MG63 (cell line): ENCODE results near the gene AKT1. TPM values are rescaled to one million over a fixed set of nuclear protein-coding genes. Genes with fewer than 3 reads are reported as not detected.

Source experiments
- DNase-seq: peaks from one replicate; pipeline ENCODE4 v3.0.0-alpha.2; 2020
- H3K27me3 ChIP-seq: fragments of 250-450 bp; sonication (Bioruptor Pico); 2 replicates; pipeline ENCODE4 v1.5.1; 2020; ENCODE audit warnings: mild to moderate bottlenecking, moderate library complexity
- H3K36me3 ChIP-seq: fragments of 250-450 bp; sonication (Bioruptor Pico); 2 replicates; pipeline ENCODE4 v1.5.1; 2020; ENCODE audit warnings: mild to moderate bottlenecking, moderate library complexity
- H3K4me3 ChIP-seq: fragments of 250-450 bp; sonication (Bioruptor Pico); 2 replicates; pipeline ENCODE4 v1.5.1; 2020; ENCODE audit warnings: mild to moderate bottlenecking, moderate library complexity
- H3K9me3 ChIP-seq: fragments of 250-450 bp; sonication (Bioruptor Pico); 2 replicates; pipeline ENCODE4 v1.5.1; 2020; ENCODE audit warnings: mild to moderate bottlenecking, moderate library complexity
- total RNA-seq: library from RNA; depleted of rRNA; stranded (reverse); fragments of >200 nt; shearing (Covaris generic); gene quantifications from 2 replicates; pipeline ENCODE4 v1.2.3, GENCODE V29; 2014; ENCODE audit warnings: low replicate concordance

The AKT1 gene
- total RNA-seq, 1 experiment from 2014 or later = 140 TPM

DNA sequence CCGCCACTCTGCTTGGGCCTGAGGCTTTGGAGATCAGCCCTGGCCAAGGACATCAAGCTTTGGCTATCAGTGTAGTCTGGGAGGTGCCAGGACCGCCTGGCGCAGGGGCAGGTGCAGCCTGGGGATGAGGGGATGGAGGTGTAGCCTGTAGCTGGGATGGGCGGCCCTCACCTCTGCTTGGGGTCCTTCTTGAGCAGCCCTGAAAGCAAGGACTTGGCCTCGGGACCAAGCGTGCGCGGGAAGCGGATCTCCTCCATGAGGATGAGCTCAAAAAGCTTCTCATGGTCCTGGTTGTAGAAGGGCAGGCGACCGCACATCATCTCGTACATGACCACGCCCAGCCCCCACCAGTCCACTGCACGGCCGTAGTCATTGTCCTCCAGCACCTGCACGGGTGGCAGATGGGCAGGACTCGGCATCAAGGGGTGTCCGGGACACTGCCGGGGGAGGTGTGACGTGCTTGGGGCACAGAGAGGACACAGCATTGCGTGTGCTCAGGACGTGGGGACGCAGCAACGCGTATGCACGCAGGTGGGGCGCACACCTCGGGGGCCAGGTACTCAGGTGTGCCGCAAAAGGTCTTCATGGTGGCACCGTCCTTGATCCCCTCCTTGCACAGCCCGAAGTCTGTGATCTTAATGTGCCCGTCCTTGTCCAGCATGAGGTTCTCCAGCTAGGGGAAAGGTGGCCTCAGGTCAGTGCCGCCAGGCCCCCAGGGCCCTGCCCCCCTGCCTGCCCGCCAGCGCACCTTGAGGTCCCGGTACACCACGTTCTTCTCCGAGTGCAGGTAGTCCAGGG is 22.6 kb downstream of the AKT1 start:
- Histone ChIP-seq H3K36me3 (peaks cover 21% of the 10 kb centered on the region), H3K4me3 (no peak overlapping the region), H3K9me3 (no peaks in the 10 kb centered on the region; the same call in 1 of the 2 replicates), H3K27me3 (no peaks in the 10 kb centered on the region)
- no peak for DNase-seq

DNA sequence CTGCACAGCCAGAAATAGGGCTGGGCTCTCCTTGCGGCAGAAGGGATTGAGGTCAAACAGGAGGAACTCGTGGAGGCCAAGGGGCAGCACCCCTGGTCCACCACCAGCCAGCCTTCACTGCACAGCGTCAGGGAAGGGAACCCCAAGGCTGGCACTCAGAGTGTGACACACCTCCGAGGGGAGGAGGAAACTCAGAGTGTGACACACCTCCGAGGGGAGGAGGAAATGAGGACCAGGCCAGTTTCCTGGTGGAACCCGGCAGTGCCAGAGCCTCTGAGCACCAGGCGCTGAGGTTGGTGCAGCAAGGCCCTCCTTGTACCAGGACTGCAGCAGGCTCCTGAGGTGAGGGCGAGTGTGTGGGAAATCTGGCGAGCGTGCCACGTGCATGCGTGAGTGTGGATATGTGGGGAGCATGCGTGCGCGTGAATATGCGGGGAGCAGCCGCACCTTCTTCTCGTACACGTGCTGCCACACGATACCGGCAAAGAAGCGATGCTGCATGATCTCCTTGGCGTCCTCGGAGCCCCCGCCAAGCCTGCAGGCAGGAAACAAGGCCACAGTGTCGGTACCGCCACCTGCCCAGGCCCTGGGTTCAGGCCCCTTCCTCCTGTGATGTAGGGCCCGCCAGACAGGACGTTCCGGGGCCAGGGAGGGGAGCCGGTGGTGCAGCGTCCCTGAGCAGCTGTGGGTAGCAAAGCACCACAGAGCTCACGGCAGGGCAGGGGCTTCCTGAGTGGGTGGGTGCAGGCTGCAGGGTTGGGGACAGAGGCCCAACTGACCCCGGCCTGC is 23.4 kb downstream of the AKT1 start:
- no peak overlapping the region for H3K4me3 ChIP-seq
- H3K27me3 ChIP-seq = no peaks in the 10 kb centered on the region
- no peaks in the 10 kb centered on the region; the same call in 1 of the 2 replicates for H3K9me3 ChIP-seq
- no peak for DNase-seq
- H3K36me3 ChIP-seq = peaks cover 21% of the 10 kb centered on the region

DNA sequence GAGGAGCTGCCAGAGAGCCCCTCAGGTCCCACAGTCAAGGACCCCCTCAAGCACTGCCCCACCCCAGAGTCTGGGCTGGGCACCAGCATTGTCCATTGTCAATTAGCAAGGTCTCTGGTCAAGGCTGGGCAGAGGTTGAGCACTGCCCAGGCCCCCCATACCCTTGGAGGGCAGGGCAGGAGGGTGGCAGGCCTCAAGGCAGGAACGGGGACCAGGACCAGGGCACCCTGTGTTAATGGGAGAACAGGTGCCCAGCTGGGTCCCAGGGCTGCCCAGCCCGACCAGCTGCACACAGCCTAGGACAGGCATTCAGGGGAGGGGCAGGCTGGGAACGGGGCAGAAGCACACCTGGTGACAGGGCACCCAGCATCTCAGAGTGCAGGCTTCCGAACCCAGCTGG is 24.2 kb downstream of the AKT1 start:
- Histone ChIP-seq H3K9me3 (no peaks in the 10 kb centered on the region; the same call in 1 of the 2 replicates), H3K36me3 (peaks cover 21% of the 10 kb centered on the region), H3K27me3 (no peaks in the 10 kb centered on the region), H3K4me3 (no peak overlapping the region)
- DNase-seq = no peak

- no peak for DNase-seq
Observed at GRCh38 chr14:104770851-104771272, 24.7 kb downstream of the AKT1 start.

GRCh38 chr14:104770072-104770579 is 25.4 kb downstream of the AKT1 start:
- H3K27me3 ChIP-seq = no peaks in the 10 kb centered on the region
- no peaks in the 10 kb centered on the region; the same call in none of the 2 replicates for H3K9me3 ChIP-seq
- no peak overlapping the region for H3K4me3 ChIP-seq
- peaks cover 21% of the 10 kb centered on the region for H3K36me3 ChIP-seq
- no peak for DNase-seq

More at GRCh38 chr14:104770851-104771272, 24.7 kb downstream of the AKT1 start:
- no peaks in the 10 kb centered on the region for H3K27me3 ChIP-seq
- H3K36me3 ChIP-seq = peaks cover 21% of the 10 kb centered on the region
- H3K9me3 ChIP-seq = no peaks in the 10 kb centered on the region; the same call in 1 of the 2 replicates
- H3K4me3 ChIP-seq = no peak overlapping the region

DNA sequence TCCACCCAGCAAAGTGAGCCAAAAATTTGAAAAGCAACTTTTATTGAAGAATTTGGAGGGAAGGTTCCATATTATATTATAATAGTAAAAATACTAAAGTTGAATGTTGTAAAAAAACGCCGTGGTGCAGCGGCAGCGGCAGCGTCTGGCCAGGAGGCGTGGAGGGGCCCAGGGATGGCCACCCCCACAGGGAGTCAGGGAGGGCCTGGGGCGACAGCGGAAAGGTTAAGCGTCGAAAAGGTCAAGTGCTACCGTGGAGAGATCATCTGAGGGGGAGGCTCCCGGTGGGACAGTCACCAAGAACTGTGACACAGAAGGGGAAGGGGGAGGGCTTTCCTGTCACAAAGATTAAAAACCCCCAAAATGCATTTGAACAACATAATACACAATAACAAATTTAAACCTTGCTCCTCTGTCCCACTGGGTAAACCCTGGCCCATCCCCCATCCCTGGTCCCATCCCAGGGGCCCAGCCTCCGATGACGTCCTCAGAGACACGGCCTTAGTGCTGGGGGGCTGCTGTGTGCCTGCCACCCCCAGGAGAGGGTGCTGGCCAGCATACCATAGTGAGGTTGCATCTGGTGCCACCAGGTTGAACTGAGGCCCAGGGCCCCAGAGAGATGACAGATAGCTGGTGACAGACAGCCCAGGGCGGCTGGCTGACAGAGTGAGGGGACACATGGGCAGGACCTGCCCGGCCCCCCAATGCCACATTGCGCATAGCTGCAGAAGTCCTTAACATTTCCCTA is 26.1 kb downstream of the AKT1 start:
- Histone ChIP-seq H3K27me3 (no peaks in the 10 kb centered on the region), H3K36me3 (peaks cover 21% of the 10 kb centered on the region)
- no peak for DNase-seq

GRCh38 chr14:104768437-104769323 is 26.9 kb downstream of the AKT1 start:
- DNase-seq = peak; percentile 67
- Histone ChIP-seq H3K4me3 (no peak overlapping the region), H3K36me3 (peaks cover 21% of the 10 kb centered on the region), H3K9me3 (no peaks in the 10 kb centered on the region; the same call in none of the 2 replicates), H3K27me3 (no peaks in the 10 kb centered on the region)

More for the DNA sequence above, 26.1 kb downstream of the AKT1 start:
- Histone ChIP-seq H3K4me3 (no peak overlapping the region), H3K9me3 (no peaks in the 10 kb centered on the region; the same call in none of the 2 replicates)

- Histone ChIP-seq H3K27me3 (no peaks in the 10 kb centered on the region), H3K36me3 (peaks cover 17% of the 10 kb centered on the region), H3K9me3 (no peaks in the 10 kb centered on the region; the same call in none of the 2 replicates), H3K4me3 (no peak overlapping the region)
- DNase-seq = no peak
Observed at GRCh38 chr14:104767634-104767918, 28.0 kb downstream of the AKT1 start.

DNA sequence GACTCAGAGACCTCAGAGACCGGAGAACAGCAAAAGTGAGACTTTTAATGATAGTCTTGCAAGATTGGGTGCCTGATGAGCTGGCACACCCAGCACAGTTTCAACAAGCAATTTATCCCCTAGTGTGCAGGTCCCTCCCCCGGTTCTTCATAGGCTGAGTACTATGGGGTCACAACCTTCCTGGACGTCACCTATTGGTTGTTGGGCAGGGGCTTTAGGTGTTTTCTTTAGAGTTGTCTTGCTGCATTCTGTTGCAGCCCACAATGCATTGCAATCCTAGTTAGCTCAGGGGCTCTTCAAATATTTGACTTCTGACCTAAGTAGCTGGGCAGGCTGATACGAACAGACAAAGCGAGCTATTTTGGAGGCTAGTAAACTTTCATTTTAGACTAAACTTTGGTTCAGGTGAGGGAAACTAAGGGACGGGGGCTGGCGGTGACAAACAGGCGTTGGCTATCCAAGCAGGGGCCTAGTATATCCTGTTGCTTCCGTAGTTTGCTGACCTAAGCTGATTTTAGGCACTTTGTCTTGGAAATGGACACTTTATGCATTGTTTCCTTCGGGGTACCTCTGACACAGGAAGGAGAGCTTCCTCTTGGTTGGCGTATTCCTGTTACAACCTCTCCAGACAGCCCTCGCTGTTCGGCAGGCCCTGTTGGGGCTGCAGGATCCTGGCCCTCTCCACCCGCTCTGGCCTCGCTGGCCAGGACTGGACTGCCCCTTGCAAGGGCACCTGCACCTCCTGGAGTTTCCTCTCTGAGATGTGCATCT is 28.5 kb downstream of the AKT1 start:
- DNase-seq = no peak
- H3K27me3 ChIP-seq = no peaks in the 10 kb centered on the region
- peaks cover 13% of the 10 kb centered on the region for H3K36me3 ChIP-seq
- H3K9me3 ChIP-seq = no peaks in the 10 kb centered on the region; the same call in none of the 2 replicates
- H3K4me3 ChIP-seq = no peak overlapping the region

DNA sequence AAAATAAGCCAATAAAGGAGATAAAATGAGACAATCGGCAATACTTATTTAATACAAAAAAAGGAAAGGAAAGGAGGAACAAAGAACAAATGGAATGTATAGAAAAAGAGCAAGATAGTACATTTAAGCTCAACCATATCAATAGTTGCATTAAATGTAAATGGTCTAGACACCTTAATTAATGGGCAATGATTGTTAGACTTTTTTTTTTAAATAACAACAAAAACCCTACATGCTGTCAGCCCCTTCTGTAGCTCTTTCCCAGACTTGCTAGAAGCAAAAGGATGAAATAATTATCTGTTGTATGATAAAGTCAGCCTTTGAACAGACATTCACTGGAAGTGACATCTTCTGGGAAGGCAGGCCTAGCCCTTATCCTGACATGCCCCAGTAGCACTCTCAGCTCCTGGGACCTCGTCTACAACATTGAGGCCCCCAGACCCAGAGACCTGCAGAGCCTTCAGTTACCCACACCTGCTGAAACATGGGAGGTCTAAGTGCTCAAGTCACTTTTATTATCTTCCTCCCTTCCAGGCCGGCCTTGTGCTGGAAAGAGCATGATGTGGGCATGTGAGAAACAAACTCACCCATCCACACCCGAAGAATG is 29.2 kb downstream of the AKT1 start:
- H3K4me3 ChIP-seq = no peak overlapping the region
- peaks cover 12% of the 10 kb centered on the region for H3K36me3 ChIP-seq
- H3K9me3 ChIP-seq = no peaks in the 10 kb centered on the region; the same call in none of the 2 replicates
- no peaks in the 10 kb centered on the region for H3K27me3 ChIP-seq
- DNase-seq = no peak

GRCh38 chr14:104765517-104765916 is 30.0 kb downstream of the AKT1 start:
- no peaks in the 10 kb centered on the region; the same call in 1 of the 2 replicates for H3K9me3 ChIP-seq
- no peaks in the 10 kb centered on the region for H3K27me3 ChIP-seq
- H3K4me3 ChIP-seq = no peak overlapping the region
- DNase-seq = no peak
- H3K36me3 ChIP-seq = peaks cover 6% of the 10 kb centered on the region

GRCh38 chr14:104758981-104759969 is 36.3 kb downstream of the AKT1 start:
- DNase-seq = no peak
- H3K27me3 ChIP-seq = no peaks in the 10 kb centered on the region
- no peak overlapping the region for H3K4me3 ChIP-seq
- peaks cover 21% of the 10 kb centered on the region for H3K36me3 ChIP-seq
- H3K9me3 ChIP-seq = no peaks in the 10 kb centered on the region

GRCh38 chr14:104757681-104758392 is 37.7 kb downstream of the AKT1 start:
- H3K9me3 ChIP-seq = no peaks in the 10 kb centered on the region
- H3K27me3 ChIP-seq = no peaks in the 10 kb centered on the region
- H3K36me3 ChIP-seq = peaks cover 21% of the 10 kb centered on the region
- H3K4me3 ChIP-seq = no peak overlapping the region
- no peak for DNase-seq
